Thymus (tissue), 11 donors: Measurements from ENCODE around the gene ZCCHC24. TPM values are rescaled to one million over a fixed set of nuclear protein-coding genes. Genes with fewer than 3 reads are reported as not detected.

Source experiments
- DNase-seq, 9 donors: peaks; one replicate each; pipeline ENCODE4 v3.0.0-alpha.2; 2013; ENCODE audit warnings: low spot score in 9 of 9, low read depth in 6 of 9, missing footprints in 1 of 9
- H3K27ac ChIP-seq, 2 donors: one replicate each; pipeline ENCODE4 v1.5.1; 2013; ENCODE audit warnings: control low read depth in 1 of 2, low read depth in 1 of 2, low read length in 1 of 2, mild to moderate bottlenecking in 1 of 2, moderate library complexity in 1 of 2
- H3K27me3 ChIP-seq, 2 donors: one replicate each; pipeline ENCODE4 v1.5.1; 2013; ENCODE audit warnings: low read length in 1 of 2; ENCODE audit not compliant: control insufficient read depth in 2 of 2, insufficient read depth in 1 of 2
- H3K36me3 ChIP-seq, 2 donors: one replicate each; pipeline ENCODE4 v1.5.1; 2013; ENCODE audit warnings: low read length in 1 of 2, mild to moderate bottlenecking in 1 of 2, moderate library complexity in 1 of 2; ENCODE audit not compliant: control insufficient read depth in 2 of 2, insufficient read depth in 2 of 2
- H3K4me1 ChIP-seq, 2 donors: one replicate each; pipeline ENCODE4 v1.5.1; 2013; ENCODE audit warnings: low read length in 2 of 2; ENCODE audit not compliant: control insufficient read depth in 2 of 2, insufficient read depth in 2 of 2
- H3K4me3 ChIP-seq, 2 donors: one replicate each; pipeline ENCODE4 v1.5.1; 2013; ENCODE audit warnings: low read length in 2 of 2, control low read depth in 1 of 2, mild to moderate bottlenecking in 1 of 2
- H3K9me3 ChIP-seq, 2 donors: one replicate each; pipeline ENCODE4 v1.5.1; 2013; ENCODE audit warnings: low read length in 1 of 2, mild to moderate bottlenecking in 1 of 2; ENCODE audit not compliant: control insufficient read depth in 2 of 2, insufficient read depth in 1 of 2
- WGBS: extraction: QIAGEN DNeasy Blood & Tissue Kit; methylation state at CpG from one replicate; pipeline ENCODE4 v1.1.7; 2013; 5-methylcytosine and 5-hydroxymethylcytosine counted together
- polyA plus RNA-seq: library from polyadenylated mRNA; stranded (reverse); fragments of 200-250 nt; gene quantifications from one replicate; pipeline ENCODE4 v1.2.3, GENCODE V29; 2013
- total RNA-seq: library from RNA; stranded (reverse); fragments of 120-200 nt; gene quantifications from one replicate; pipeline ENCODE4 v1.2.4, GENCODE V29; 2013
- donor health status: healthy.

Gene ZCCHC24
- total and polyA plus RNA-seq, 2 donors, result 1.2 to 5.4 TPM

GRCh38 chr10:79376078-79376628 lies 69.3 kb downstream of the ZCCHC24 start:
- no peak for DNase-seq
- WGBS, result 88% methylated on average over 11 of the region's 11 CpGs

GRCh38 chr10:79375321-79376077 lies 69.9 kb downstream of the ZCCHC24 start:
- Histone ChIP-seq H3K4me1 (peaks cover 0 to 3% of the 10 kb centered on the region in 2 donors), H3K27me3 (no peaks in the 10 kb centered on the region), H3K27ac (no peak overlapping the region), H3K9me3 (no peaks in the 10 kb centered on the region), H3K4me3 (no peak overlapping the region), H3K36me3 (no peaks in the 10 kb centered on the region)
- DNase-seq, result no peak
- 83% methylated on average over 6 of the region's 6 CpGs for WGBS

More at GRCh38 chr10:79376078-79376628, 69.3 kb downstream of the ZCCHC24 start:
- H3K4me1 ChIP-seq, result peaks cover 0 to 3% of the 10 kb centered on the region in 2 donors
- no peaks in the 10 kb centered on the region for H3K9me3 ChIP-seq
- H3K4me3 ChIP-seq, result no peak overlapping the region
- no peaks in the 10 kb centered on the region for H3K36me3 ChIP-seq
- no peak overlapping the region for H3K27ac ChIP-seq
- H3K27me3 ChIP-seq, result no peaks in the 10 kb centered on the region

DNA sequence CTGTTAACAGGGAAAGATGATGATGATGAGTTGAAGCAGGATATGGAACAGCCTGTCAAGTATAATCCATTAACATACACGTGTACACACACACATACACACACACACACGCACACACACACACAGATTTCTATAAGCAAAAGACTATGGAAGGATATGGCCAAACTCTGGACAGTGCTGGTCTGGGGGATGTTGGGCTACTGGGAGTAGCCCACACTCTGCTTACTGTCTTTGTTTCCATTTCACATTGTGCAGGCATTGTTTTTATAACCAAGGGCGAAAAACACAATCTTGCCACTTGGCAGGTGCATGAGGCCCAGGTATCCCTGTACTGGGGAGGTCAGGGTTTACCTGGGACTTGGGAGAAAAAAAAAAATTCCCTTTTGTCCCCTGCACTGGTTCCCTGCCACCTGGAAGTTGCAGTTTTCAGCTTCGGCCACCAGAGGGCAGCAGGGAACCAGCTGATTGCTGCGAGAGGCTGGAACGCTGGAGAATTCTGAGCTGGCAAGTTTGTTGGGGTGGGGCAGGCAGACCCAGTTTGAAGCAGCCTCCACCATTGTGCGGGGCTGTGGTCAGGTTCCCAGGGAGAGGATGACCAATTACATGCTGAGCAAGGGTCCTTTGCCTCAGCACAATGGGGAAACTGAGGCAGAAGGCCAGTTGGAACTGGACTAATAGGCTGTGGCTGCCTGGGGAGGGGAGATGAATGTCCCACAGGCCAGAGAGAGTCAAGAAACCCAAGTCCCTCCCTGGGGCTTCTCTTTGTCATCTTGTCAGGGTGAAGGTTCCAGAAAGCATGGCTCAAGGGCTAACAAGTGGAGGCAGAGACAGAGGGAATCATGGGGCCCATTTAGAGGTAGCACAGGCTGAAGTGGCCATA lies 70.9 kb downstream of the ZCCHC24 start:
- peaks cover 0 to 3% of the 10 kb centered on the region in 2 donors for H3K4me1 ChIP-seq
- no peaks in the 10 kb centered on the region for H3K36me3 ChIP-seq
- DNase-seq, result peak; percentile 29 to 77 (median 55)
- WGBS, result 16% methylated on average over 7 of the region's 7 CpGs
- no peaks in the 10 kb centered on the region for H3K9me3 ChIP-seq
- H3K27me3 ChIP-seq, result no peaks in the 10 kb centered on the region
- H3K27ac ChIP-seq, result no peak overlapping the region
- H3K4me3 ChIP-seq, result no peak overlapping the region

DNA sequence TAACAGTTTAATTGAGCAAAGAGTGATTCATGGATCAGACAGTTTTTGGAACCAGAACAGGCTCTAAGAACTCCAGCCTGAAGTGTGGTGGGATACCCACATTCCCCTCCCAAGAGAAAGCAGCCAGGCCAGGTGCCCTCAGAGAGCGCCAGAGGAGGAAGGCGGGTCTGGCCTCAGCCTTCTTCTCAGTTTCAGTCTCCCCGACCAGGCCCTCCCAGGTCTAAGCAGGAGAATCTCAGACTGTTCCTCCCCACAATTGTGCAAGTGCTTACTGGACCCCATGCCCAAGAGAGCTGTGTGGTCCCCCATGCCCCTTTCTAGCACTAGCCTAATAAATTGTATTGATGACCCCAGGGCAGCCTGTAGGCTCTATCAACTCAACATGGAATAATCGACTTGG lies 72.6 kb downstream of the ZCCHC24 start:
- no peak for DNase-seq
- no peaks in the 10 kb centered on the region for H3K36me3 ChIP-seq
- H3K4me1 ChIP-seq, result peaks cover 0 to 3% of the 10 kb centered on the region in 2 donors
- no peaks in the 10 kb centered on the region for H3K27me3 ChIP-seq
- no peak overlapping the region for H3K27ac ChIP-seq
- no peaks in the 10 kb centered on the region for H3K9me3 ChIP-seq
- 74% methylated on average over 4 of the region's 4 CpGs for WGBS
- H3K4me3 ChIP-seq, result no peak overlapping the region

GRCh38 chr10:79367426-79368189 lies 77.8 kb downstream of the ZCCHC24 start:
- Histone ChIP-seq H3K36me3 (no peaks in the 10 kb centered on the region), H3K9me3 (no peaks in the 10 kb centered on the region), H3K27me3 (no peaks in the 10 kb centered on the region), H3K4me3 (no peak overlapping the region), H3K27ac (no peak overlapping the region), H3K4me1 (no peaks in the 10 kb centered on the region)
- WGBS, result 96% methylated on average over 6 of the region's 6 CpGs
- no peak for DNase-seq

GRCh38 chr10:79361726-79362397 lies 83.6 kb downstream of the ZCCHC24 start:
- H3K27me3 ChIP-seq, result no peaks in the 10 kb centered on the region
- no peak overlapping the region for H3K4me3 ChIP-seq
- WGBS, result 50% methylated on average over 4 of the region's 4 CpGs
- no peaks in the 10 kb centered on the region for H3K4me1 ChIP-seq
- no peak for DNase-seq
- no peak overlapping the region for H3K27ac ChIP-seq
- H3K36me3 ChIP-seq, result peaks cover 0 to 8% of the 10 kb centered on the region in 2 donors
- H3K9me3 ChIP-seq, result no peaks in the 10 kb centered on the region

DNA sequence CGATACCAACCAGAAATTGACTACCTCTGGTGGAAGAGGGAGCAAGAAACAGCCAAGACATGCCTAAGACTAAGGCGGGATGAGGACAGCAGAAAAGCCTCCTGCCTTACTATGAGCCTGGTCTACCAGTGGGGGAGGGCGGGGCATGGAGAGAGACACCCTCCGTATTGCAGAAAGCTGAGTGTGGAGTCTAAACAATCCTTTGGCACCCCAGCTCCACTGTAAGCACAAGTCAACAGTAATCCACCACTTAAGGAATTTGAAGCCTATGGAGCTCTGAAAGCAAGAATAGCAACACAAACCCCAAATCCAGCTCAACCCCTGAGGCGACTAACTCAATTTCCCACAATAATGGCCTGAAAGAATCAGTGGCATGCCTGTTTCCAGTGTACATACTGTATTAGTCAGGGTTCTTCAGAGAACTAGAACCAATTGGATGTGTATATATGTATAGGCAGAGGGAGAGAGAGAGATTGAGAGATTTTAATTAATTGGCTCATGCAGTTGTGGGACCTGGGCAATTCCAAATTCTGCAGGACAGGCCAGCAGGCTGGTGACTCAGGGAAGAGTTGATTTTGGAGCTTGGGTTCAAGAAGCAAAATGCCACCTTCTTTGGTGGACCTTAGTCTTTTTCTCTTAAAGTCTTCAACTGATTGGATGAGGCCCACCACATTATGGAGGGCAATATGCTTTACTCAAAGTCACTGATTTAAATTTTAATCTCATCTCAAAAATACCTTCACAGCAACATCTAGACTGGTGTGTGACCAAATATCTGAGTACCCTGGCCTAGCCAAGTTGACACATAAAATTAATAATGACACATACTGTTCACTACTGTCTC lies 84.7 kb downstream of the ZCCHC24 start:
- 97% methylated on average over 5 of the region's 5 CpGs for WGBS
- Histone ChIP-seq H3K4me1 (peaks cover 0 to 4% of the 10 kb centered on the region in 2 donors), H3K4me3 (no peak overlapping the region), H3K27me3 (no peaks in the 10 kb centered on the region), H3K9me3 (no peaks in the 10 kb centered on the region), H3K36me3 (peaks cover 1 to 12% of the 10 kb centered on the region in 2 donors), H3K27ac (no peak overlapping the region)
- DNase-seq, result no peak
